HepG2 (cell line): ENCODE results near the gene ATG2B. TPM values are rescaled to one million over a fixed set of nuclear protein-coding genes. Genes with fewer than 3 reads are reported as not detected.

ENCODE experiments used
- ATAC-seq: fragments of 200-7000 bp; cut with Tn5 transposase; 3 replicates; pipeline ENCODE4 v1.9.1; 2020; ENCODE audit warnings: mild to moderate bottlenecking, moderate library complexity
- BruUV-seq: library from RNA; stranded (reverse); fragments of 400-500 nt; replicated peaks from 2 replicates; lab custom pipeline; 2021; lab: Mats Ljungman, UMichigan
- CTCF ChIA-PET: fragments of 300-600 bp; formaldehyde crosslinking; extraction: SDS; loops from one replicate; lab custom pipeline; 2021; ENCODE audit warnings: low total read pairs, inconsistent platforms, low intra/inter-chr PET ratio; lab: Yijun Ruan, JAX
- POLR2A ChIA-PET: fragments of 350-600 bp; sonication (Branson Sonifier 250); formaldehyde crosslinking; loops from one replicate; lab custom pipeline; 2020; ENCODE audit warnings: antibody characterized with exemption, inconsistent platforms; lab: Yijun Ruan, JAX
- DNase-seq: peaks from one replicate; pipeline ENCODE4 v3.0.0-alpha.2; 2015; ENCODE audit warnings: low spot score
- FAIRE-seq: peaks from 3 replicates; lab custom pipeline; 2011; peaks lifted over from hg19 to GRCh38; lab: Jason Lieb, UNC
- H2AFZ ChIP-seq: one replicate; pipeline ENCODE4 v1.6.1; 2011; ENCODE audit warnings: low read length, inconsistent platforms
- H3K27ac ChIP-seq: fragments of 300-600 bp; 3 replicates; pipeline ENCODE4 v1.8.0; 2011; ENCODE audit warnings: mixed run types, mild to moderate bottlenecking, mixed read lengths, low read length, inconsistent platforms; ENCODE audit not compliant: insufficient read depth; ENCODE audit errors: extremely low read length
- H3K27me3 ChIP-seq, 2 experiments: fragments of 200-600 bp in 1 of 2; 2 replicates in 1 of 2; 3 replicates in 1 of 2; pipeline versions ENCODE4 v1.6.0 to v1.8.0; 2011; ENCODE audit warnings: low read length in 2 of 2, mild to moderate bottlenecking in 2 of 2, moderate library complexity in 2 of 2, inconsistent platforms in 1 of 2; ENCODE audit not compliant: insufficient read depth in 2 of 2, control insufficient read depth in 1 of 2
- H3K36me3 ChIP-seq, 2 experiments: fragments of 200-600 bp in 1 of 2; replicated peaks in 1 of 2; 2 replicates in 1 of 2; 3 replicates in 1 of 2; pipeline versions ENCODE4 v1.5.1 to v1.8.0; 2011; ENCODE audit warnings: low read length in 2 of 2, inconsistent platforms in 1 of 2; ENCODE audit not compliant: insufficient read depth in 2 of 2, control insufficient read depth in 1 of 2
- H3K4me1 ChIP-seq: 2 replicates; pipeline ENCODE4 v1.5.1; 2012; ENCODE audit warnings: low read length, inconsistent platforms; ENCODE audit not compliant: insufficient read depth
- H3K4me2 ChIP-seq: 2 replicates; pipeline ENCODE4 v1.6.0; 2011; ENCODE audit warnings: low read depth, low read length, inconsistent platforms
- H3K4me3 ChIP-seq, 3 experiments: fragments of 200-600 bp in 1 of 3; sonication (generic), shearing (Covaris generic) in 1 of 3; replicated peaks in 1 of 3; 2 replicates each; pipeline ENCODE4 v1.5.1; 2011 to 2016; ENCODE audit warnings: low read length in 3 of 3, inconsistent platforms in 2 of 3, low read depth in 2 of 3, mild to moderate bottlenecking in 2 of 3, control low read depth in 1 of 3, mixed read lengths in 1 of 3; ENCODE audit not compliant: insufficient read depth in 1 of 3
- H3K79me2 ChIP-seq: one replicate; pipeline ENCODE4 v1.6.1; 2011; ENCODE audit warnings: low read length, inconsistent platforms; ENCODE audit not compliant: insufficient read depth
- H3K9ac ChIP-seq: 2 replicates; pipeline ENCODE4 v1.6.0; 2011; ENCODE audit warnings: mild to moderate bottlenecking, low read depth, low read length, inconsistent platforms; ENCODE audit not compliant: insufficient read depth
- H3K9me3 ChIP-seq: 2 replicates; pipeline ENCODE4 v1.5.1; 2012; ENCODE audit warnings: mild to moderate bottlenecking, low read length
- H4K20me1 ChIP-seq: 2 replicates; pipeline ENCODE4 v1.6.0; 2011; ENCODE audit warnings: inconsistent platforms, mild to moderate bottlenecking, low read length, moderate library complexity; ENCODE audit not compliant: insufficient read depth
- CEBPB ChIP-seq: IDR thresholded peaks from 2 replicates; pipeline ENCODE4 v1.6.1; 2011; ENCODE audit warnings: low read depth, low read length, improper control_type of control experiment, borderline replicate concordance
- GATAD1 ChIP-seq: IDR thresholded peaks from 2 replicates; pipeline ENCODE4 v1.6.1; 2016; ENCODE audit warnings: missing genetic modification reagents, missing compliant biosample characterization
- ISX ChIP-seq: sonication (generic); formaldehyde crosslinking; conservative IDR thresholded peaks from 2 replicates; pipeline ENCODE4 v1.5.0; 2020; ENCODE audit warnings: missing genetic modification reagents
- KDM4B ChIP-seq: sonication (generic); formaldehyde crosslinking; IDR thresholded peaks from 2 replicates; pipeline ENCODE4 v1.4.0; 2020; ENCODE audit warnings: missing genetic modification reagents
- MYC ChIP-seq: sonication (generic); formaldehyde crosslinking; IDR thresholded peaks from 2 replicates; pipeline ENCODE4 v1.9.0; 2021; ENCODE audit warnings: missing genetic modification reagents, borderline replicate concordance
- PAF1 ChIP-seq: IDR thresholded peaks from 2 replicates; pipeline ENCODE4 v1.6.1; 2016; ENCODE audit warnings: missing genetic modification reagents, missing compliant biosample characterization
- XRCC5 ChIP-seq: fragments of 200-400 bp; formaldehyde crosslinking; optimal IDR thresholded peaks from 2 replicates; pipeline ENCODE3; 2017; ENCODE audit warnings: mild to moderate bottlenecking, low read length
- ZNF333 ChIP-seq: sonication (generic); formaldehyde crosslinking; IDR thresholded peaks from 2 replicates; pipeline ENCODE4 v1.4.0; 2020; ENCODE audit warnings: mild to moderate bottlenecking, missing genetic modification reagents, borderline replicate concordance
- ZNF546 ChIP-seq: sonication (generic); formaldehyde crosslinking; conservative IDR thresholded peaks from 2 replicates; pipeline ENCODE4 v1.8.1; 2023; ENCODE audit warnings: mild to moderate bottlenecking, missing genetic modification reagents
- ZNF550 ChIP-seq: sonication (generic); formaldehyde crosslinking; IDR thresholded peaks from 2 replicates; pipeline ENCODE4 v1.4.0; 2020; ENCODE audit warnings: mild to moderate bottlenecking, missing genetic modification reagents, borderline replicate concordance
- ZNF589 ChIP-seq: sonication (generic); formaldehyde crosslinking; conservative IDR thresholded peaks from 2 replicates; pipeline ENCODE4 v1.8.0; 2022; ENCODE audit warnings: mild to moderate bottlenecking, moderate library complexity, missing genetic modification reagents
- ZNF790 ChIP-seq: sonication (generic); formaldehyde crosslinking; IDR thresholded peaks from 2 replicates; pipeline ENCODE4 v1.8.0; 2022; ENCODE audit warnings: missing genetic modification reagents, mild to moderate bottlenecking, borderline replicate concordance
- WGBS: methylation state at CpG from one replicate; pipeline ENCODE4 v1.1.6; 2017; ENCODE audit warnings: low lambda C conversion rate; 5-methylcytosine and 5-hydroxymethylcytosine counted together
- in situ Hi-C: cut with HindIII; loops from 2 replicates; pipeline ENCODE4 v1.10.0; 2017; ENCODE audit warnings: low pct_unique_long_range_greater_than_20kb; ENCODE audit not compliant: extremely low pct_ligation_motif_present
- intact Hi-C: fragments of 100-400 bp; cut with micrococcal nuclease; formaldehyde crosslinking; loops from one replicate; pipeline ENCODE4 v1.10.0; 2022; ENCODE audit not compliant: unreplicated experiment
- polyA plus RNA-seq, 8 experiments: library from polyadenylated mRNA; depleted of rRNA in 3 of 8; stranded (reverse) in 7 of 8; unstranded in 1 of 8; fragments of >200 nt; fragmentation: Illumina TruSeq in 4 of 8; extraction: Trizol in 4 of 8; gene quantifications; 2 replicates each; pipeline versions ENCODE4 v1.2.1 to v1.2.3, GENCODE V29; 2011 to 2016; ENCODE audit warnings: low read depth in 4 of 8, missing spikeins in 1 of 8, mixed read lengths in 1 of 8; ENCODE audit not compliant: insufficient read depth in 1 of 8
- total RNA-seq, 5 experiments: library from RNA; depleted of rRNA; stranded (reverse); fragments of >200 nt; fragmentation: Illumina TruSeq; extraction: Trizol; gene quantifications; 2 replicates each; pipeline ENCODE4 v1.2.3, GENCODE V29; 2016; ENCODE audit warnings: low read depth in 1 of 5
- TF ChIP-seq, protein P1 (sequence below): IDR thresholded peaks from 2 replicates; pipeline ENCODE4 v1.6.1; 2016; ENCODE audit warnings: missing biosample characterization, missing genetic modification reagents, low read depth
- TF ChIP-seq, protein P2 (sequence below): sonication (generic); formaldehyde crosslinking; IDR thresholded peaks from 2 replicates; pipeline ENCODE4 v1.4.0; 2020; ENCODE audit warnings: mild to moderate bottlenecking, missing genetic modification reagents, borderline replicate concordance
- TF ChIP-seq, protein P3 (sequence below): sonication (generic); formaldehyde crosslinking; IDR thresholded peaks from 2 replicates; pipeline ENCODE4 v1.9.0; 2021; ENCODE audit warnings: missing genetic modification reagents, mild to moderate bottlenecking, borderline replicate concordance
- TF ChIP-seq, protein P4 (sequence below): IDR thresholded peaks from 2 replicates; pipeline ENCODE4 v1.6.1; 2016; ENCODE audit warnings: mild to moderate bottlenecking, missing biosample characterization, missing genetic modification reagents

The ATG2B gene
- total and polyA plus RNA-seq, 2 of the 13 experiments (the other 11 are each of a cell fraction or from before 2014, with no cell fraction given): 7.4 to 7.5 TPM

DNA sequence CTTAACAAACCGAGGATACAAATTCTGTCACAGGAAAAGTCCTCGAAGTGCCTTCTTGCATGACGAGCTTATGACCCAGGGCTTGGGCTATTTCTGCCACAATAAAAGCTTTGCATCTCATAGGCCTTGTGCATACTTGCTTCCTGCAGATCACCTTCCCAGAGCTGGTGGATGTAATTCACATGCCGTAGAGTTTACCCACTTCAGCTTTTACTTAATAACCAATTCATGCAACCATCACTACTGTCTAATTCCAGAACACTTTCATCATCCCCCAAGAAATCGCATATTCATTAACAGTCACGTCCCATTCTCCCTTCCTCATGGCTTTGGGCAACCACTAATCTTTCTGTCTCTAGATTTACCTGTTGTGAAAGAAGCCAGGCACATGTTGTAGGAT, 116.1 kb downstream of the ATG2B start:
- H3K36me3 ChIP-seq: no peaks in the 10 kb centered on the region
- no peak for DNase-seq
- ChIA-PET POLR2A (no interaction called here), CTCF (no interaction called here)
- H3K27ac ChIP-seq: no peak overlapping the region
- no TSS peak for BruUV-seq
- WGBS: 17% methylated on average over 6 of the region's 6 CpGs
- intact Hi-C loops: no loop called here
- TF ChIP-seq MYC (CRISPR knock-in tag): no peak
- no peak for TF ChIP-seq CEBPB
- TF ChIP-seq ISX (CRISPR knock-in tag): no peak
- TF ChIP-seq, protein P1, sequence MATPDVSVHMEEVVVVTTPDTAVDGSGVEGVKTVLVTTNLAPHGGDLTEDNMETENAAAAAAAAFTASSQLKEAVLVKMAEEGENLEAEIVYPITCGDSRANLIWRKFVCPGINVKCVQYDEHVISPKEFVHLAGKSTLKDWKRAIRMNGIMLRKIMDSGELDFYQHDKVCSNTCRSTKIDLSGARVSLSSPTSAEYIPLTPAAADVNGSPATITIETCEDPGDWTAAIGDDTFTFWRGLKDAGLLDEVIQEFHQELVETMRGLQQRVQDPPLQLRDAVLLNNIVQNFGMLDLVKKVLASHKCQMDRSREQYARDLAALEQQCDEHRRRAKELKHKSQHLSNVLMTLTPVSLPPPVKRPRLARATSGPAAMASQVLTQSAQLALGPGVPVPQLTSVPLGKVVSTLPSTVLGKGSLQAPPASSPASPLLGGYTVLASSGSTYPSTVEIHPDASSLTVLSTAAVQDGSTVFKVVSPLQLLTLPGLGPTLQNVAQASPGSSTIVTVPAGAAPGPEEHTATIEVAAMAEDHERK (CRISPR knock-in tag): no peak
- no peak for TF ChIP-seq GATAD1 (CRISPR knock-in tag)
- TF ChIP-seq ZNF550: no peak
- TF ChIP-seq, protein P2, sequence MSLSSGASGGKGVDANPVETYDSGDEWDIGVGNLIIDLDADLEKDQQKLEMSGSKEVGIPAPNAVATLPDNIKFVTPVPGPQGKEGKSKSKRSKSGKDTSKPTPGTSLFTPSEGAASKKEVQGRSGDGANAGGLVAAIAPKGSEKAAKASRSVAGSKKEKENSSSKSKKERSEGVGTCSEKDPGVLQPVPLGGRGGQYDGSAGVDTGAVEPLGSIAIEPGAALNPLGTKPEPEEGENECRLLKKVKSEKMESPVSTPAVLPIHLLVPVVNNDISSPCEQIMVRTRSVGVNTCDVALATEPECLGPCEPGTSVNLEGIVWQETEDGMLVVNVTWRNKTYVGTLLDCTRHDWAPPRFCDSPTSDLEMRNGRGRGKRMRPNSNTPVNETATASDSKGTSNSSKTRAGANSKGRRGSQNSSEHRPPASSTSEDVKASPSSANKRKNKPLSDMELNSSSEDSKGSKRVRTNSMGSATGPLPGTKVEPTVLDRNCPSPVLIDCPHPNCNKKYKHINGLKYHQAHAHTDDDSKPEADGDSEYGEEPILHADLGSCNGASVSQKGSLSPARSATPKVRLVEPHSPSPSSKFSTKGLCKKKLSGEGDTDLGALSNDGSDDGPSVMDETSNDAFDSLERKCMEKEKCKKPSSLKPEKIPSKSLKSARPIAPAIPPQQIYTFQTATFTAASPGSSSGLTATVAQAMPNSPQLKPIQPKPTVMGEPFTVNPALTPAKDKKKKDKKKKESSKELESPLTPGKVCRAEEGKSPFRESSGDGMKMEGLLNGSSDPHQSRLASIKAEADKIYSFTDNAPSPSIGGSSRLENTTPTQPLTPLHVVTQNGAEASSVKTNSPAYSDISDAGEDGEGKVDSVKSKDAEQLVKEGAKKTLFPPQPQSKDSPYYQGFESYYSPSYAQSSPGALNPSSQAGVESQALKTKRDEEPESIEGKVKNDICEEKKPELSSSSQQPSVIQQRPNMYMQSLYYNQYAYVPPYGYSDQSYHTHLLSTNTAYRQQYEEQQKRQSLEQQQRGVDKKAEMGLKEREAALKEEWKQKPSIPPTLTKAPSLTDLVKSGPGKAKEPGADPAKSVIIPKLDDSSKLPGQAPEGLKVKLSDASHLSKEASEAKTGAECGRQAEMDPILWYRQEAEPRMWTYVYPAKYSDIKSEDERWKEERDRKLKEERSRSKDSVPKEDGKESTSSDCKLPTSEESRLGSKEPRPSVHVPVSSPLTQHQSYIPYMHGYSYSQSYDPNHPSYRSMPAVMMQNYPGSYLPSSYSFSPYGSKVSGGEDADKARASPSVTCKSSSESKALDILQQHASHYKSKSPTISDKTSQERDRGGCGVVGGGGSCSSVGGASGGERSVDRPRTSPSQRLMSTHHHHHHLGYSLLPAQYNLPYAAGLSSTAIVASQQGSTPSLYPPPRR (CRISPR knock-in tag): no peak
- TF ChIP-seq ZNF546 (CRISPR knock-in tag): no peak
- TF ChIP-seq ZNF333: no peak
- TF ChIP-seq, protein P3, sequence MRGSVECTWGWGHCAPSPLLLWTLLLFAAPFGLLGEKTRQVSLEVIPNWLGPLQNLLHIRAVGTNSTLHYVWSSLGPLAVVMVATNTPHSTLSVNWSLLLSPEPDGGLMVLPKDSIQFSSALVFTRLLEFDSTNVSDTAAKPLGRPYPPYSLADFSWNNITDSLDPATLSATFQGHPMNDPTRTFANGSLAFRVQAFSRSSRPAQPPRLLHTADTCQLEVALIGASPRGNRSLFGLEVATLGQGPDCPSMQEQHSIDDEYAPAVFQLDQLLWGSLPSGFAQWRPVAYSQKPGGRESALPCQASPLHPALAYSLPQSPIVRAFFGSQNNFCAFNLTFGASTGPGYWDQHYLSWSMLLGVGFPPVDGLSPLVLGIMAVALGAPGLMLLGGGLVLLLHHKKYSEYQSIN (CRISPR knock-in tag): no peak
- TF ChIP-seq PAF1 (CRISPR knock-in tag): no peak
- no peak for TF ChIP-seq ZNF589 (CRISPR knock-in tag)
- TF ChIP-seq KDM4B (CRISPR knock-in tag): no peak
- TF ChIP-seq, protein P4, sequence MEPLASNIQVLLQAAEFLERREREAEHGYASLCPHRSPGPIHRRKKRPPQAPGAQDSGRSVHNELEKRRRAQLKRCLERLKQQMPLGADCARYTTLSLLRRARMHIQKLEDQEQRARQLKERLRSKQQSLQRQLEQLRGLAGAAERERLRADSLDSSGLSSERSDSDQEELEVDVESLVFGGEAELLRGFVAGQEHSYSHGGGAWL (CRISPR knock-in tag): no peak
- no peak for TF ChIP-seq ZNF790 (CRISPR knock-in tag)
- no peak for TF ChIP-seq XRCC5
- 0 out of 5 replicates have a peak, but pooled peaks cover 0 to 2% of the 10 kb centered on the region in 2 experiments for H3K27me3 ChIP-seq
- no peak for ATAC-seq
- H3K4me2 ChIP-seq: no peak overlapping the region
- H3K9ac ChIP-seq: no peak overlapping the region
- no peaks in the 10 kb centered on the region for H3K4me1 ChIP-seq
- no peak overlapping the region for H2AFZ ChIP-seq
- no peaks in the 10 kb centered on the region for H3K79me2 ChIP-seq
- H3K4me3 ChIP-seq: no peak overlapping the region
- no peaks in the 10 kb centered on the region for H3K9me3 ChIP-seq
- in situ Hi-C loops: no loop called here
- no peaks in the 10 kb centered on the region for H4K20me1 ChIP-seq
- FAIRE-seq: no peak
